GM21576 (cell line): Measurements from ENCODE around the gene LCK.
"Not testable (repeated sequence)": the region's sequence is repeated elsewhere in the genome, so short reads cannot be mapped to it uniquely, and the experiment has no call there.

Source experiments
- ATAC-seq: cut with Tn5 transposase; IDR thresholded peaks from one replicate; pipeline ENCODE4 v1.9.1; 2021; ENCODE audit warnings: mild to moderate bottlenecking, moderate library complexity; ENCODE audit not compliant: unreplicated experiment

Gene LCK

GRCh38 chr1:32272557-32273390, 21.7 kb downstream of the LCK start:
- ATAC-seq = no peak

GRCh38 chr1:32273391-32274208, 22.5 kb downstream of the LCK start:
- no peak for ATAC-seq

DNA sequence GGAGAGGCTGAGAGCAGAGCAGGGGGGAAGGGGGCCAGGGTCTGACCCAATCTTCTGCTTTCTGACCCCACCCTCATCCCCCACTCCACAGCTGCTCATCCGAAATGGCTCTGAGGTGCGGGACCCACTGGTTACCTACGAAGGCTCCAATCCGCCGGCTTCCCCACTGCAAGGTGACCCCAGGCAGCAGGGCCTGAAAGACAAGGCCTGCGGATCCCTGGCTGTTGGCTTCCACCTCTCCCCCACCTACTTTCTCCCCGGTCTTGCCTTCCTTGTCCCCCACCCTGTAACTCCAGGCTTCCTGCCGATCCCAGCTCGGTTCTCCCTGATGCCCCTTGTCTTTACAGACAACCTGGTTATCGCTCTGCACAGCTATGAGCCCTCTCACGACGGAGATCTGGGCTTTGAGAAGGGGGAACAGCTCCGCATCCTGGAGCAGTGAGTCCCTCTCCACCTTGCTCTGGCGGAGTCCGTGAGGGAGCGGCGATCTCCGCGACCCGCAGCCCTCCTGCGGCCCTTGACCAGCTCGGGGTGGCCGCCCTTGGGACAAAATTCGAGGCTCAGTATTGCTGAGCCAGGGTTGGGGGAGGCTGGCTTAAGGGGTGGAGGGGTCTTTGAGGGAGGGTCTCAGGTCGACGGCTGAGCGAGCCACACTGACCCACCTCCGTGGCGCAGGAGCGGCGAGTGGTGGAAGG, 23.7 kb downstream of the LCK start:
- no peak for ATAC-seq

DNA sequence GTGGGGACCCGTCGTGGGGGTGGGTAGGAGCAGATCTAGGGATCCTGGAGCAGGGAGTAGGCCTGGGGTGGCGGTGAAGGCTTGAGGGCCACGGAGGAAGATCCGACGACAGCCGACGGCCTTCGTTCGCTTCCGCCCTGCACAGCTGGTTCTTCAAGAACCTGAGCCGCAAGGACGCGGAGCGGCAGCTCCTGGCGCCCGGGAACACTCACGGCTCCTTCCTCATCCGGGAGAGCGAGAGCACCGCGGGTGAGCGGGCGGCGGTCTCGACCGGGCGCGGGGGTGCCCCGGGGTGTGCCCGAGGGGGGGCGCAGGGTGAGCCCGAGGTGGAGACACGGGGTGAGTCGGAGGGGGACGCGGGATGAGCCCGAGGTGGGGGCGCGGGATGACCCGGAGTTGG, 24.4 kb downstream of the LCK start:
- ATAC-seq = no peak

DNA sequence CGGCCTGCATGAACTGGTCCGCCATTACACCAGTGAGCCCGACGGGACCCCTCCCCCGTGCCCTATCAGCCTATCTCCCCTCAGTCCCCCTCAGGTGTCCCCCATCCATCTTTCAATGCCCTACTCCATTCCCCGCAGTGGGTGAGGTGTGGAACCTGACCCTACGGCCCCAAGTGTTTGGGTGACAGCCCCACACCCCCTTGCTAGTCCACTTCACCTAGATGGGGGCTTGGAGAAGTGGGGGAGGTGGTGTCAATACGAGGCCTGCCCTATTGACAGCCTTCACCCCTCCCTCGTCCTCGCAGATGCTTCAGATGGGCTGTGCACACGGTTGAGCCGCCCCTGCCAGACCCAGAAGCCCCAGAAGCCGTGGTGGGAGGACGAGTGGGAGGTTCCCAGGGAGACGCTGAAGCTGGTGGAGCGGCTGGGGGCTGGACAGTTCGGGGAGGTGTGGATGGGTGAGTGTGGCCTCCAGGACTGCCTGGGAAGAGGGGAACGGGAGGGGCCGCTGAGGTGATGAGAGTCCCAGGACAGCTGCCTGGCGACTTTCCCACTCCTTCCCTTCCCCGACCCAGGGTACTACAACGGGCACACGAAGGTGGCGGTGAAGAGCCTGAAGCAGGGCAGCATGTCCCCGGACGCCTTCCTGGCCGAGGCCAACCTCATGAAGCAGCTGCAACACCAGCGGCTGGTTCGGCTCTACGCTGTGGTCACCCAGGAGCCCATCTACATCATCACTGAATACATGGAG, 25.1 kb downstream of the LCK start:
- no peak for ATAC-seq

GRCh38 chr1:32284777-32285176, 33.7 kb downstream of the LCK start:
- ATAC-seq = not testable (repeated sequence)

GRCh38 chr1:32285658-32286057, 34.6 kb downstream of the LCK start:
- no peak for ATAC-seq

GRCh38 chr1:32286763-32287162, 35.7 kb downstream of the LCK start:
- ATAC-seq = no peak

GRCh38 chr1:32289256-32289655, 38.2 kb downstream of the LCK start:
- no peak for ATAC-seq

GRCh38 chr1:32291145-32291707, 40.2 kb downstream of the LCK start:
- ATAC-seq = no peak

- peak; percentile 92 for ATAC-seq
Observed at GRCh38 chr1:32291708-32292538, 40.9 kb downstream of the LCK start, which contains the start of gene HDAC1. Gene HDAC1, plus strand, starts transcription at chr1:32292083. Its CDS starts 87 bp downstream, at chr1:32292170.

GRCh38 chr1:32298211-32298610, 47.1 kb downstream of the LCK start:
- ATAC-seq = not testable (repeated sequence)

GRCh38 chr1:32299327-32299726, 48.3 kb downstream of the LCK start:
- ATAC-seq = no peak

- no peak for ATAC-seq
Observed at GRCh38 chr1:32303358-32303757, 52.3 kb downstream of the LCK start.

GRCh38 chr1:32303997-32304622, 53.0 kb downstream of the LCK start:
- no peak for ATAC-seq

DNA sequence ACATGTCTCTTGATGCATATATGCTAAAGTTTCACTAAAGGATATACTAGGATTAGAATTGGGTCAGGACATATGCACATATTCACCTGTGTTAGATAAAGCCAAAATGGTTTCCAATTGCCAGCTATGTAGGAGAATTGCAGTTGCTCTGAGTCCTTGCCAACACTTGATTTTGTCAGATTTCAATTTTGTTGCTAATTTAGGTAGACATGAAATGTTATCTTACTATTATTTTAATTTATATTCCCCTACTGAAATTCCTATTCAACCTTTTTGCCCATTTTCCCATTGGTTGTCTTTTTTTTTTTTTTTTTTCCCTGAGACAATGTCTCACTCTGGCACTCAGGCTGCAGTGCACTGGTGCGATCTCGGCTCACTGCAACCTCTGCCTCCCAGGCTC, 54.2 kb downstream of the LCK start:
- ATAC-seq = no peak

DNA sequence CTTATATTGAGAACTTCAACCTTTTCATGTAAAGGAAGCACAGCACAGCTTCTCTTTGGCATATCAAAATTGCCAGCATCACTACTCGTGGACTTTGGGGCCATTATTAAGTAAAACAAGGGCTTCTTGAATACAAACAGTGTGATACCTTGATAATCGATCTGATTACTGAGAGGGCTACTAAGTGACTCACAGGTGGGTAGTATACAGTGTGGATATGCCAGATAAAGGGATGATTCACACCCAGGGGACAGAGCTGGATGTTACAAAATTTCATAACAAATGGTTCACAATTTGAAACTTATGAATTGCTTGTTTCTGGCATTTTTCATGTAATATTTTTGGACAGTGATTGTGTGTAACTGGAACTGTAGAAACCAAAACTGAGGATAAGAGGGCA, 56.3 kb downstream of the LCK start:
- ATAC-seq = no peak

- no peak for ATAC-seq
Observed at GRCh38 chr1:32309960-32310359, 58.9 kb downstream of the LCK start.
